Uterus (tissue), 2 donors: ENCODE data around the gene BMPR2.

Experiments
- POLR2A ChIP-seq, 2 donors: fragments of 450-650 bp; IDR thresholded peaks; one replicate each; pipeline ENCODE4 v1.6.1; 2016; ENCODE audit warnings: antibody characterized with exemption in 2 of 2, mild to moderate bottlenecking in 1 of 2, moderate library complexity in 1 of 2
- TF ChIP-seq, protein P1 (sequence below), 4 experiments: fragments of 200-600 bp in 2 of 4; fragments of 450-650 bp in 2 of 4; sonication (generic) in 2 of 4; IDR thresholded peaks; one replicate each; pipeline ENCODE4 v1.5.1; 2016 to 2019; ENCODE audit warnings: antibody characterized with exemption in 4 of 4, mild to moderate bottlenecking in 2 of 4, moderate library complexity in 1 of 4

DNA sequence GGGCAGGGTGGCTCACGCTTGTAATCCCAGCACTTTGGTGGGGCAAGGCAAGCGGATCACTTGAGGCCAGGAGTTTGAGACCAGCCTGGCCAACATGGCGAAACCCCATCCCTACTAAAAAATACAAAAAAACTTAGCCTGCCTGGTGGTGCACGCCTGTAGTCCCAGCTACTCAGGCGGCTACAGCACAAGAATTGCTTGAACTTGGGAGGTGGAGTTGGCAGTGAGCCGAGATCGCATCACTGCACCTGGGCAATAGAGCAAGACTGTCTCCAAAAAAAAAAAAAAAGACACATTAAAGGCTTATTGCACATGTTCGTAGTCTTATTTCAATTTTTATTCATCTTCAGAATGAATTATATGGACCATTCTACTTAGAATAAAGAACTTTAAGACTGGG, 110.2 kb downstream of the BMPR2 start:
- TF ChIP-seq, protein P1, sequence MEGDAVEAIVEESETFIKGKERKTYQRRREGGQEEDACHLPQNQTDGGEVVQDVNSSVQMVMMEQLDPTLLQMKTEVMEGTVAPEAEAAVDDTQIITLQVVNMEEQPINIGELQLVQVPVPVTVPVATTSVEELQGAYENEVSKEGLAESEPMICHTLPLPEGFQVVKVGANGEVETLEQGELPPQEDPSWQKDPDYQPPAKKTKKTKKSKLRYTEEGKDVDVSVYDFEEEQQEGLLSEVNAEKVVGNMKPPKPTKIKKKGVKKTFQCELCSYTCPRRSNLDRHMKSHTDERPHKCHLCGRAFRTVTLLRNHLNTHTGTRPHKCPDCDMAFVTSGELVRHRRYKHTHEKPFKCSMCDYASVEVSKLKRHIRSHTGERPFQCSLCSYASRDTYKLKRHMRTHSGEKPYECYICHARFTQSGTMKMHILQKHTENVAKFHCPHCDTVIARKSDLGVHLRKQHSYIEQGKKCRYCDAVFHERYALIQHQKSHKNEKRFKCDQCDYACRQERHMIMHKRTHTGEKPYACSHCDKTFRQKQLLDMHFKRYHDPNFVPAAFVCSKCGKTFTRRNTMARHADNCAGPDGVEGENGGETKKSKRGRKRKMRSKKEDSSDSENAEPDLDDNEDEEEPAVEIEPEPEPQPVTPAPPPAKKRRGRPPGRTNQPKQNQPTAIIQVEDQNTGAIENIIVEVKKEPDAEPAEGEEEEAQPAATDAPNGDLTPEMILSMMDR (IDR thresholded peaks at IDR 0.05), result no peak
- TF ChIP-seq POLR2A (IDR thresholded peaks at IDR 0.05), result no peak
